Measurements from ENCODE around the gene SLC1A1.
"Not testable (repeated sequence)": the region's sequence is repeated elsewhere in the genome, so short reads cannot be mapped to it uniquely, and the experiment has no call there.

SLC1A1 gene

DNA sequence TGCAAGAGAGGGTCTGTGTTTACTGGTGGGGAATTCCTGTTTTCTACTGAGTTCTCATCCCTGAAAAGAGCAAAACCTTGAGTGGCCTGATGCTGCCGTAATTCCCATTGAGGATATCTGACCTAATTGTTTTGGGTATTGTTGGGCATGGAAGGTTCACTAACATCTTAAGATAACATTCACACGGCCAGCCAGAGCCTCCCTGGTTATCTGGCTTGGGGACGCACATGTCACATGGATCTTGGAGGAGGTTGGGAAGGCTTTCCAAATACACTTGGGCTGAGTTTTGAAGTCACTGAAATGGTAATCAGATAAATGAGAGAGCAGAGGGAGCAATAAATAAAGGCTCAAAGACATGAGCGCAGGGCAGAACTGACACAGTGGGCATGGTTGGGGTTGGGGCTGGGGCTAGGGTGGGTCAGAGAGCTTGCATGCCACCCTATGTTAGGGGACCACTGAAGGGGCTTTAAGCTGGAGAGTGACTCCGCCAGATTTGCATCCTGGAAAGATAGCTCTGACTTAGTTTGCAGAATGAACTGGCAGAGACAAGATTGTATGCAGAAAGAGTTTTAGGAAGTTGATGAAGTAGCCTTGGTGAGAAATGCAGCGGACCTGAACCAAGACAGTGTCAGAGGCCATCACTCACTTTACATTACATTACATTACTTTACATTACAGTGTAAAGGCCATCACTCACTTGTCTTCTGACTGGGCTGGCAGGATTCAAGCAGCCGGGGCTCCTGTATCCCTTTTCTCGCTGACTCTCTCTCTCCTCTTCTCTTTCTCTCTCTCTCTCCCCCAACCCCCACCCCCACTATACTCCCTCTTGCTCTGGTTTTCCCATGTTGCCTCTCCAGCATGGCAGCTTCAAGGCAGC lies 24.2 kb downstream of the SLC1A1 start:
- H3K4me3 Mint-ChIP-seq: no peak overlapping the region
- ATAC-seq: no peak
- no peak overlapping the region for H3K27ac Mint-ChIP-seq
- H3K4me1 Mint-ChIP-seq: no peaks in the 10 kb centered on the region
- H3K36me3 Mint-ChIP-seq: no peaks in the 10 kb centered on the region
- H3K27me3 Mint-ChIP-seq: no peaks in the 10 kb centered on the region
- no peaks in the 10 kb centered on the region for H3K9me3 Mint-ChIP-seq

DNA sequence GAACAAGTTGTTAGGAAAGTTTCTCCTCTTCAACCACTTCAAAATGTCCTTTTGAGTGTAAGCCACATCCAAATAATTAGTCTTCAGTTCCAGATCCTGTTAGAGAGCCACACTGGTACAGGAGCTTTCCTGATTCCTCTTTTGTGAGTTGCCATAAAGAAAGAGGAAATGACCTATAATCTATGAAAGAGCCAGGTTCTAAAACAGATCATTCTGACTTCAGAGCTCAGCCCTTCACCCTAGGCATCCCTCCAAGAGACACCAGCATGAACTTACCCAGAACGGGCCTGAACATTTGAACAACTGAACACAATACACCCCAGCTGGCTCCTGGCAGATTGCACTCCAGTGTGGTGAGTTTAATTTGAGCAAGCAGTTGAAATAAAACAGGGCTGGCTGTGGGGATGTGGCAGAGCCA lies 25.7 kb downstream of the SLC1A1 start:
- H3K4me3 Mint-ChIP-seq: no peak overlapping the region
- ATAC-seq: peak; percentile 57
- H3K9me3 Mint-ChIP-seq: no peaks in the 10 kb centered on the region
- H3K27ac Mint-ChIP-seq: no peak overlapping the region
- no peaks in the 10 kb centered on the region for H3K27me3 Mint-ChIP-seq
- H3K36me3 Mint-ChIP-seq: no peaks in the 10 kb centered on the region
- no peaks in the 10 kb centered on the region for H3K4me1 Mint-ChIP-seq

DNA sequence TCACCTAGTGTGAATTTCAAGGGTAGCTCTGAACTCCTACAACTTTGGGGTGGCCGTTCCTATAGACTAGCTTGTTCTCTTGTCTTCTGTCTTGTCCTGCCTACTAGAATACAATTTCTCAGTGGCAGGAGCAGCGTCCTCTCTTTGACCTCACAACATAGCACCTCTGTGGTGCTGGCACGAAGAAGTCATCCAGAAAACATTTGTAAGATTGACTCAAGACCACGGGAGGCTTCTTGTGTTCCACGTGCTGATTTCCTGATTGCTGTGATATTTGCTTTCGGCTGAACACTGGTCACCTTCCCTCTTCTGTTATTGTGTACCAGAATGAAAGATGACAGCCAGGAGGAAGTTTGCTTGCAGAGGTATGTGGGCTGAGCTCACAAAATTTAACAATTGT lies 27.0 kb downstream of the SLC1A1 start:
- Mint-ChIP-seq H3K4me3 (no peak overlapping the region), H3K9me3 (no peaks in the 10 kb centered on the region), H3K4me1 (no peaks in the 10 kb centered on the region), H3K27me3 (no peaks in the 10 kb centered on the region), H3K36me3 (no peaks in the 10 kb centered on the region), H3K27ac (no peak overlapping the region)
- ATAC-seq: no peak

DNA sequence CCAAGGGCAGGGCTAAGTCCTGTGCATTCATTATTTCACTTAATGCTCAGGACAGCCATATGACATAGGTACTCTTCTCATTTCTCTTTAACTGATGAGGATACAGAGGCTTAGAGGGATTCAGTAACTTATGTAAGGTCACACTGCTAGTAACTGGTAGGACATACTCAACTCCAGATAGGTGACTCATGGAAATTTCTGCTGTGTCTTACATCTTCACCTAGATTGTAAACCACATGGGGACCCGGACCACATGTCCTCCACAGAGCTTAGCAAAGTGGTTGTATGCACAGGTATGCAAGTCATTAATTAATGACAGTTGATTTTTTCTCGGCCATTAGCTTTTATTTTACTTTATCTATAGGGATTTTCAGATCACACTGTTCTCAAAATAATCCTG lies 29.3 kb downstream of the SLC1A1 start:
- ATAC-seq: peak; percentile 13
- Mint-ChIP-seq H3K4me3 (no peak overlapping the region), H3K4me1 (no peaks in the 10 kb centered on the region), H3K27ac (no peak overlapping the region), H3K9me3 (no peaks in the 10 kb centered on the region), H3K27me3 (no peaks in the 10 kb centered on the region), H3K36me3 (no peaks in the 10 kb centered on the region)

DNA sequence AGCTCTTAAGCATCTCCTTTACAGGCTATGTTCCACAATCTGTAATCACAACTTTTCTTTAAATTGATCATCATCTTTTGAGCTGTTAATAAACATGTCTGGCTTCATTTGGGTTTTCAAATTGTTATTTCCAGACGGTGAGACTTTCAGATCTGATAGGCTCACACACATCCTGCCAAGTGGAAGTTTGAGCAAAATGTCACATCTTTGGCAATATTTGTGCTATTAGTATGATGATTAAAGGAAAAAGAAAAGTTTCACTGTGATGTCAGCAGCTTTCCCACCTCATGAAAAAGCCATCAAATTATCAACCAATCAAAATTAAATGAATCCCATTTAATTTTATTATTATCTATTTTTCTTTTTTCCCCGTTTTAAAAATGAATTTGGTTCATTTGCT lies 29.8 kb downstream of the SLC1A1 start:
- Mint-ChIP-seq H3K27me3 (no peaks in the 10 kb centered on the region), H3K27ac (no peak overlapping the region), H3K4me1 (no peaks in the 10 kb centered on the region), H3K9me3 (no peaks in the 10 kb centered on the region), H3K4me3 (no peak overlapping the region), H3K36me3 (no peaks in the 10 kb centered on the region)
- no peak for ATAC-seq

DNA sequence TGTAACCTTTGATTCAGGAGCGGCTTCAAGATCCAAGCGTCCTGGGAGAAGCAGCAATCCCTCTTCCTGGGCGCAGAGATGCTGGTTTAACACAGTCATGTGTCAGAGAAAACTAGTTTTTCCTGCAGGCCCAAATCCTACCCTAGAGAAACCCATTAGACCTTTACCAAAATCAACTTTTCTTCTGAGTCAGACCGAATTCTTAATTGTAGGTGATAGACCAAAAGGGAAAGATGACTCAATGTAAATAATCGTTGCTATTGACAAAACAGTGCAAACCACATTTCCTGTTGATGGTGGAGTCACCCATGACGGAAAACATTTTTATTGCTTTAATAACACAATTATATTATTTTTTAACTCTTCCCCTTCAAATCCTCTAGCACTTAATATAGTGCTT lies 40.1 kb downstream of the SLC1A1 start:
- H3K27ac Mint-ChIP-seq: no peak overlapping the region
- no peaks in the 10 kb centered on the region for H3K9me3 Mint-ChIP-seq
- no peaks in the 10 kb centered on the region for H3K36me3 Mint-ChIP-seq
- H3K4me3 Mint-ChIP-seq: no peak overlapping the region
- no peak for ATAC-seq
- no peaks in the 10 kb centered on the region for H3K4me1 Mint-ChIP-seq
- peaks cover 18% of the 10 kb centered on the region for H3K27me3 Mint-ChIP-seq

DNA sequence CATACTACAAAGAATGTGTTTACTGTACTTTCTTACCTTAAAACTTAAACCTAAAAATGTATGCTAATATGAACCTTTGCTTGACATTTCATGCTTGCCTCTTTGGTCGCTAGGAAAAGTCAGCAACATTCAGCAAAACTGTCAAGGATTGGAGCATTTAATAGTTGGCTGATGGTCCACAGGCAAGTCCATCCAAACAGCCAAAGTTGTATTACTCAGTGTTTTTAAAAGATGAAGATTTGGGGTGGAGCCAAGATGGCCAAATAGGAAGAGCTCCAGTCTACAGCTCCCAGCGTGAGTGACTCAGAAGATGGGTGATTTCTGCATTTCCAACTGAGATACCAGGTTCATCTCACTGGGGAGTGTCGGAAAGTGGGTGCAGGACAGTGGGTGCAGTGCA lies 40.6 kb downstream of the SLC1A1 start:
- H3K36me3 Mint-ChIP-seq, H3K27ac Mint-ChIP-seq, H3K4me3 Mint-ChIP-seq, H3K4me1 Mint-ChIP-seq, H3K9me3 Mint-ChIP-seq, ATAC-seq: not testable (repeated sequence)
- peaks cover 18% of the 10 kb centered on the region for H3K27me3 Mint-ChIP-seq

DNA sequence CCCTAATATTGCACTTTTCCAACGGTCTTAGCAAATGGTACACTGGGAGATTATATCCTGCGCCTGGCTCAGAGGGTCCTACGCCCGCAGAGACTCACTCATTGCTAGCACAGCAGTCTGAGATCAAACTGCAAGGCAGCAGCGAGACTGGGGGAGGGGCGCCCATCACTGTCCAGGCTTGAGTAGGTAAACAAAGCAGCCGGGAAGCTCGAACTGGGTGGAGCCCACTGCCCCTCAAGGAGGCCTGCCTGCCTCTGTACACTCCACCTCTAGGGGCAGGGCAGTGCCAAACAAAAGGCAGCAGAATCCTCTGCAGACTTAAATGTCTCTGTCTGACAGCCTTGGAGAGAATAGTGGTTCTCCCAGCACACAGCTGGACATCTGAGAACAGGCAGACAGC lies 41.1 kb downstream of the SLC1A1 start:
- H3K9me3 Mint-ChIP-seq, H3K27ac Mint-ChIP-seq, H3K36me3 Mint-ChIP-seq, ATAC-seq, H3K4me3 Mint-ChIP-seq, H3K4me1 Mint-ChIP-seq: not testable (repeated sequence)
- H3K27me3 Mint-ChIP-seq: peaks cover 18% of the 10 kb centered on the region

DNA sequence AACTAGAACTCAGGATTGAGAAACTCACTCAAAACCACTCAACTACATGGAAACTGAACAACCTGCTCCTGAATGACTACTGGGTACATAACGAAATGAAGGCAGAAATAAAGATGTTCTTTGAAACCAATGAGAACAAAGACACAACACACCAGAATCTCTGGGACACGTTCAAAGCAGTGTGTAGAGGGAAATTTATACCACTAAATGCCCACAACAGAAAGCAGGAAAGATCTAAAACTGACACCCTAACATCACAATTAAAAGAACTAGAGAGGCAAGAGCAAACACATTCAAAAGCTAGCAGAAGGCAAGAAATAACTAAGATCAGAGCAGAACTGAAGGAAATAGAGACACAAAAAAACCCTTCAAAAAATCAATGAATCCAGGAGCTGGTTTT lies 43.6 kb downstream of the SLC1A1 start:
- not testable (repeated sequence) for H3K27ac Mint-ChIP-seq, H3K4me1 Mint-ChIP-seq, ATAC-seq, H3K9me3 Mint-ChIP-seq, H3K4me3 Mint-ChIP-seq, H3K36me3 Mint-ChIP-seq, H3K27me3 Mint-ChIP-seq

DNA sequence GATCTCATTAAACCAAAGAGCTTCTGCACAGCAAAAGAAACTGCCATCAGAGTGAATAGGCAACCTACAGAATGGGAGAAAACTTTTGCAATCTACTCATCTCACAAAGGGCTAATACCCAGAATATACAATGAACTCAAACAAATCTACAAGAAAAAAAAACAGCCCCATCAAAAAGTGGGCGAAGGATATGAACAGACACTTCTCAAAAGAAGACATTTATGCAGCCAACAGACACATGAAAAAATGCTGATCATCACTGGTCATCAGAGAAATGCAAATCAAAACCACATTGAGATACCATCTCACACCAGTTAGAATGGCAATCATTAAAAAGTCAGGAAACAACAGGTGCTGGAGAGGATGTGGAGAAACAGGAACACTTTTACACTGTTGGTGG lies 45.9 kb downstream of the SLC1A1 start:
- H3K36me3 Mint-ChIP-seq, H3K4me1 Mint-ChIP-seq, H3K4me3 Mint-ChIP-seq, ATAC-seq, H3K27ac Mint-ChIP-seq, H3K27me3 Mint-ChIP-seq, H3K9me3 Mint-ChIP-seq: not testable (repeated sequence)

DNA sequence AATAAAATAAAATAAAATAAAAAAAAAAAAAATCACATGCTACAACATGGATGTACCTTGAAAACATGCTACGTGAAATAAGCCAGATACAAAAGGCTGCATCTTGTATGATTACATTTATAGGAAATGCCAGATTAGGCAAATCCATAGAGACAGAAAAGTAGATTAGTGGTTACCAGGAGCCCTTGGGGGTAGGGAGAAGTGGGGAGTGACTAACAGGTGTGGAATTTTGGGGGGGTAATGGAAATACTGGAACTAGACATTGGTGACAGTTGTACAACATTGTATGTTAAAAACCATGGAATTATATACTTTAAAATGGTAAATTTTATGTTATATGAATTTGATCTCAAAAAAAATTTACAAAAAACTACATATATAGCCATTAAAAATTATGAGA lies 47.3 kb downstream of the SLC1A1 start:
- Mint-ChIP-seq H3K27ac (no peak overlapping the region), H3K4me1 (no peaks in the 10 kb centered on the region), H3K9me3 (no peaks in the 10 kb centered on the region), H3K36me3 (no peaks in the 10 kb centered on the region), H3K27me3 (no peaks in the 10 kb centered on the region), H3K4me3 (no peak overlapping the region)
- ATAC-seq: no peak

DNA sequence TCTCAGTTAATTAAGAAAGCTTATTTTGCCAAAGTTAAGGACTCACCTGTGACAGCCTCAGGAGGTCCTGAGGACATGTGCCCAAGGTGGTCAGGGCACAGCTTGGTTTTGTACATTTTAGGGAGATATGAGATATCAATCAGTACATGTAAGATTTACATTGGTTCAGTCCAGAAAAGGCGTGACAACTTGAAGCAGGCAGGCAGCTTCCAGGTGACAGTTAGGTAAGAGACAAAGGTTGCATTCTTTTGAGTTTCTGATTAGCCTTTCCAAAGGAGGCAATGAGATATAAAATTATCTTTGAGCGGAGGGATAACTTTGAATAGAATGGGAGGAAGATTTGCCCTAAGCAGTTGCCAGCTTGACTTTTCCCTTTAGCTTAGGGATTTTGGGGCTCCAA lies 47.8 kb downstream of the SLC1A1 start:
- Mint-ChIP-seq H3K36me3 (no peaks in the 10 kb centered on the region), H3K9me3 (no peaks in the 10 kb centered on the region), H3K27ac (no peak overlapping the region), H3K27me3 (no peaks in the 10 kb centered on the region), H3K4me3 (no peak overlapping the region), H3K4me1 (no peaks in the 10 kb centered on the region)
- no peak for ATAC-seq

DNA sequence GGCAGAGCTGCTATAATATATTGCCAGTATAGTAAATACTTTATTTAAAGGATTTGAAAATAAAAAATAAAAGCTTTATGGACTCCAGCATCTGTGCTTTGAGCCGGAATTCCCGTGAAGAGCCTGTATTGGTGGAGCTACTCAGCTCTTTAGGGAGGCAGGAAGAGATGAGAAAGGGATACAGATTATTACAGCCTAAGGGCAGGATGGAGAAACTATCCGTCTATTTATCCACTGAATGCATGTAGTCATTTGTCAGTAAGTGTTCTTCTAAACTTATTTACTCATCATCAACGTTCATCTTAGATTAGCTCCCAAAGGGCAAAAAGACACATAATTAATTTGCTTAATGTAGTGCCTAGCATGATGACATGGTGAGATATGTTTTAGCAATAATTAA lies 48.4 kb downstream of the SLC1A1 start:
- Mint-ChIP-seq H3K27ac (no peak overlapping the region), H3K4me1 (no peaks in the 10 kb centered on the region), H3K36me3 (no peaks in the 10 kb centered on the region), H3K27me3 (no peaks in the 10 kb centered on the region), H3K9me3 (no peaks in the 10 kb centered on the region), H3K4me3 (no peak overlapping the region)
- no peak for ATAC-seq

DNA sequence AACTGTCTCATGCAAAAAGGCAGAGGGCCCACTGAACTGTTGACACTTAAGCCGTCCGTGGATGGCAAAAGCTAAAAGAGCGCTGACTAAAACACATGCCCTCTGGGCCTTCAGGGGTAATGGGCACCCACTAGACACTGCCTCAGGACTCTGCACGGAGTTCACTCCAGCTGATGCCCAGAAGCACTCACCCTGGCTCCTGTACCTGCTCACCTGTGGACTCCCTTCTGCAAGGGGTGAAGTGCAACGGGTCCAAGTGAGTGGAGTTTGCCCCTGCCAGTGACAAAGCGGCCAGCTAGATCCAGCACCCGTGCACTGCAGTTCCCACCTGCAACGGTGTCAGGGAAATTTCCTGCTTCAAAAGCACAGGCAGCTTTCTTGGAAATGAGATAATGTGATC lies 50.2 kb downstream of the SLC1A1 start:
- ATAC-seq: no peak
- no peaks in the 10 kb centered on the region for H3K4me1 Mint-ChIP-seq
- no peaks in the 10 kb centered on the region for H3K27me3 Mint-ChIP-seq
- no peak overlapping the region for H3K4me3 Mint-ChIP-seq
- H3K36me3 Mint-ChIP-seq: no peaks in the 10 kb centered on the region
- H3K27ac Mint-ChIP-seq: no peak overlapping the region
- H3K9me3 Mint-ChIP-seq: no peaks in the 10 kb centered on the region

DNA sequence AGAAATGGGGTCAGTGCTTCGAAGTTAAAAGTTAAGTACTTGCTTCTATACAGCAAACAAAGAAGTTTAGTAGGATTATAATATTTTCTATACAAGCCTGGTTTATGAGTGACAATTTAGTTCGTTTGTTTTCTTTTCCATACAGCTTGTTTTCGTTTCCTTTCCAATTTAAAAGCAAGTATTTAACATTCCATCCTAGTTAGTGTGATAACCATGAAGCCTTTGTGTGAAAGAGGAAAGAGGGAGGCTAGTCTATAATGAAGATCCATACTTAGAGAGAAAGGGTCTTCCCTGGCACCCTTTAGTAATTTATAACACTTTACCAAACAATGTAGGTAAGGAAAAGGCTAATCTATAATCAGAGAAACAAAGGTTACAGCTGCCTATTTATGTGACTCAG lies 51.0 kb downstream of the SLC1A1 start:
- no peaks in the 10 kb centered on the region for H3K27me3 Mint-ChIP-seq
- no peaks in the 10 kb centered on the region for H3K36me3 Mint-ChIP-seq
- H3K9me3 Mint-ChIP-seq: no peaks in the 10 kb centered on the region
- no peak overlapping the region for H3K4me3 Mint-ChIP-seq
- no peak for ATAC-seq
- no peak overlapping the region for H3K27ac Mint-ChIP-seq
- H3K4me1 Mint-ChIP-seq: no peaks in the 10 kb centered on the region

DNA sequence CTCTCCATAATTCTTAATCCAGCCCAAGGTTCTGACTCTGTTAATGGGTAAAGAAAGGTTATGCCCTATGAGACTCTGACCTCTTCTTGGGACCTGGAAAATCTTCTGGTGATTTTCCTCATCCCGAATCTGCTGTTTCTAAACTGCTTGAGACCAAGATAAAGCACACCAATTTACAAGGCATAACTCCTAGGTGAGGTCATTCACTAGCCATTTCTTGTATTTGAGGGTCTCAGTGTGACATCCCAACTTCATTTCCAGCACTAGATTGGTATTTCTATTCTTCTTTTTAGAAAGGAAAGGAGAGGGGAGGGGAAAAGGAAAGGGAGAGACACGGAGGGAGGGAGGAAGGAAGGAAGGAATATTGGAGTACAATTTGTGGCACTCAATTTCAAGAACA lies 51.6 kb downstream of the SLC1A1 start:
- no peak for ATAC-seq
- Mint-ChIP-seq H3K4me1 (no peaks in the 10 kb centered on the region), H3K27me3 (no peaks in the 10 kb centered on the region), H3K9me3 (no peaks in the 10 kb centered on the region), H3K27ac (no peak overlapping the region), H3K4me3 (no peak overlapping the region), H3K36me3 (no peaks in the 10 kb centered on the region)

DNA sequence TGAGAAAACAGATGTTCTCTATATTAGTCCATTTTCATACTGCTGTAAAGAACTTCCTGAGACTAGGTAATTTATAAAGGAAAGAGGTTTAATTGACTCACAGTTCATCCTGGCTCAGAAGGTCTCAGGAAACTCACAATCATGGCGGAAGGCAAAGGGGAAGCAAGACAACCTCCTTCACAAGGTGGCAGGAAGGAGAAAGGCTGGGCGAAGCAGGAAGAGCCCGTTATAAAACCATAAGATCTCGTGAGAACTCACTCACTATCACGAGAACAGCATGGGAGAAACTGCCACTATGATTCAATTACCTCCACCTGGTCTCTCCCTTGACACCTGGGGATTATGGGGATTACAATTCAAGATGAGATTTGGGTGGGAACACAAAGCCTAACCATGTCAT lies 54.4 kb downstream of the SLC1A1 start:
- not testable (repeated sequence) for H3K9me3 Mint-ChIP-seq, H3K4me3 Mint-ChIP-seq, H3K27ac Mint-ChIP-seq, H3K36me3 Mint-ChIP-seq, ATAC-seq, H3K27me3 Mint-ChIP-seq, H3K4me1 Mint-ChIP-seq
